Measurements from ENCODE around the gene ZNF467.

DNA sequence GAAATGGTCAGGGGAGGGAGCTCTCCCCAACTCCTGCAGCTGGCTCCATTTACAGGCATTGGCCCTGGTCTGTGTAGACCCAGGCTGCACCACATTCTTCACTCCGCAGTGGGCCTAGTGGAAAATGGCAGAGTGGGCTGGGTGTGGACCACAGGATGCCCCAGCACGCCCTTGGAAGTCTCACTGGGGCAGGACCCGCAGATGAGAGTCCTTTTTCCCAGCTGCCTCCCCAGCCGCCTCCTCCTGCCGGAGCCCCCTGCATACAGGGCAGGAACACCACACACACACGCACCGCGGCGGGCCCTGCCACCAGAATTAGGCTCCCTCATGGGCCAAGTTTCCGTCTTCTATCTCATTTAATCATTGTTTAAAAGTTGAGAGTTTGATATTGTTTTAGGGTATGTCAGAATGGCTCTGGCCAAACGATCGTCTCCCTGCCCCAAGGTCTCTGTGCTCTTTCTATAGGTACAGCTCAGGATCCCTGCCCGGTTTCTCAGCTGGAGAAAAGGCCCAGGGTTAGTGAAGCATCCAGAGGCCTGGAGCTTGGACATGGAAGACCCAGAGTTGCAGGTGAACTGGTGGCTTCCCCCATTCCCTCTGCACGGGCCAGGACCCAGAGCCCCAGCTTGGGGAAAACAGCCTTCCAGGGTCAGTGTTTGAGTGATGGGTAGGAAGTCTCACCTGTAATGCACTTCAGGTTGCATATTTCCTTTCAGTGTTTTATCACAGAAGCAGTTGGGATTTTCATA lies 42.0 kb downstream of the ZNF467 start:
- TF ChIP-seq, protein P1, sequence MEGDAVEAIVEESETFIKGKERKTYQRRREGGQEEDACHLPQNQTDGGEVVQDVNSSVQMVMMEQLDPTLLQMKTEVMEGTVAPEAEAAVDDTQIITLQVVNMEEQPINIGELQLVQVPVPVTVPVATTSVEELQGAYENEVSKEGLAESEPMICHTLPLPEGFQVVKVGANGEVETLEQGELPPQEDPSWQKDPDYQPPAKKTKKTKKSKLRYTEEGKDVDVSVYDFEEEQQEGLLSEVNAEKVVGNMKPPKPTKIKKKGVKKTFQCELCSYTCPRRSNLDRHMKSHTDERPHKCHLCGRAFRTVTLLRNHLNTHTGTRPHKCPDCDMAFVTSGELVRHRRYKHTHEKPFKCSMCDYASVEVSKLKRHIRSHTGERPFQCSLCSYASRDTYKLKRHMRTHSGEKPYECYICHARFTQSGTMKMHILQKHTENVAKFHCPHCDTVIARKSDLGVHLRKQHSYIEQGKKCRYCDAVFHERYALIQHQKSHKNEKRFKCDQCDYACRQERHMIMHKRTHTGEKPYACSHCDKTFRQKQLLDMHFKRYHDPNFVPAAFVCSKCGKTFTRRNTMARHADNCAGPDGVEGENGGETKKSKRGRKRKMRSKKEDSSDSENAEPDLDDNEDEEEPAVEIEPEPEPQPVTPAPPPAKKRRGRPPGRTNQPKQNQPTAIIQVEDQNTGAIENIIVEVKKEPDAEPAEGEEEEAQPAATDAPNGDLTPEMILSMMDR (IDR thresholded peaks at IDR 0.05; ENCODE audit: insufficient read depth, low read length): no peak
- TF ChIP-seq POLR2AphosphoS5 (IDR thresholded peaks at IDR 0.05; ENCODE audit: low read depth): no peak
- TF ChIP-seq GABPA (IDR thresholded peaks at IDR 0.05; ENCODE audit: low read depth): no peak
- TF ChIP-seq, protein P2, sequence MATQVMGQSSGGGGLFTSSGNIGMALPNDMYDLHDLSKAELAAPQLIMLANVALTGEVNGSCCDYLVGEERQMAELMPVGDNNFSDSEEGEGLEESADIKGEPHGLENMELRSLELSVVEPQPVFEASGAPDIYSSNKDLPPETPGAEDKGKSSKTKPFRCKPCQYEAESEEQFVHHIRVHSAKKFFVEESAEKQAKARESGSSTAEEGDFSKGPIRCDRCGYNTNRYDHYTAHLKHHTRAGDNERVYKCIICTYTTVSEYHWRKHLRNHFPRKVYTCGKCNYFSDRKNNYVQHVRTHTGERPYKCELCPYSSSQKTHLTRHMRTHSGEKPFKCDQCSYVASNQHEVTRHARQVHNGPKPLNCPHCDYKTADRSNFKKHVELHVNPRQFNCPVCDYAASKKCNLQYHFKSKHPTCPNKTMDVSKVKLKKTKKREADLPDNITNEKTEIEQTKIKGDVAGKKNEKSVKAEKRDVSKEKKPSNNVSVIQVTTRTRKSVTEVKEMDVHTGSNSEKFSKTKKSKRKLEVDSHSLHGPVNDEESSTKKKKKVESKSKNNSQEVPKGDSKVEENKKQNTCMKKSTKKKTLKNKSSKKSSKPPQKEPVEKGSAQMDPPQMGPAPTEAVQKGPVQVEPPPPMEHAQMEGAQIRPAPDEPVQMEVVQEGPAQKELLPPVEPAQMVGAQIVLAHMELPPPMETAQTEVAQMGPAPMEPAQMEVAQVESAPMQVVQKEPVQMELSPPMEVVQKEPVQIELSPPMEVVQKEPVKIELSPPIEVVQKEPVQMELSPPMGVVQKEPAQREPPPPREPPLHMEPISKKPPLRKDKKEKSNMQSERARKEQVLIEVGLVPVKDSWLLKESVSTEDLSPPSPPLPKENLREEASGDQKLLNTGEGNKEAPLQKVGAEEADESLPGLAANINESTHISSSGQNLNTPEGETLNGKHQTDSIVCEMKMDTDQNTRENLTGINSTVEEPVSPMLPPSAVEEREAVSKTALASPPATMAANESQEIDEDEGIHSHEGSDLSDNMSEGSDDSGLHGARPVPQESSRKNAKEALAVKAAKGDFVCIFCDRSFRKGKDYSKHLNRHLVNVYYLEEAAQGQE (IDR thresholded peaks at IDR 0.05; ENCODE audit: insufficient replicate concordance, low read depth): no peak
- TF ChIP-seq SPI1 (IDR thresholded peaks at IDR 0.05; ENCODE audit: borderline replicate concordance, low read depth): no peak
